ENCODE measurements around the gene UBE2L6. TPM values are rescaled to one million over a fixed set of nuclear protein-coding genes. Genes with fewer than 3 reads are reported as not detected.

The UBE2L6 gene
- total RNA-seq, 4 donors from 2014 or later = 11.0 to 46.4 (median 22.0) TPM

DNA sequence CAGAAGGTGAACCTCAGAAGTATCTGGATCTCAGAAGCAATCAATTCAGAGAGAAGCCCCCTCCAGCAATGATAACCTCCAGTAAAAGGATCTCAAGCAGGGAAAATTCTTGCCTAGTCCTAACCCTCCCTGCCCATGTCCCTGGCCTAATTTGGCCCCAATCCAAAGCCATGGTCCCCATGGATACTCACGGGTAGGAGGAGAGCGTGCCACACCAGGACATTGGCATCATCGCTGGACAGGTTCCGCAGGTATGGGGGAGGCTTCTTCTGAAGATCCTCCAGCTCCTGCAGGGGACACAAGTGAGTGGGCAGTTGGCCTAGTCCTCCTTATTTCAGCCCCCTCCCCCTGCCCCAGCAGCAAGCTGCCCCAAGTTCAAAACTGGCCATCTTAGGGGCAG is 7.3 kb downstream of the UBE2L6 start:
- Histone ChIP-seq H3K4me3 (no peak overlapping the region), H3K36me3 (peaks cover 0 to 56% (median 17%) of the 10 kb centered on the region in 3 donors), H3K9me3 (no peaks in the 10 kb centered on the region), H3K4me1 (peaks cover 0 to 27% (median 2%) of the 10 kb centered on the region in 3 donors), H3K27me3 (no peaks in the 10 kb centered on the region), H3K27ac (no peak overlapping the region)
- intact Hi-C loops (cut with DNase I) = no loop called here
- 66 to 84% methylated on average over 4 of the region's 4 CpGs for WGBS, 2 donors
- no peak for TF ChIP-seq POLR2A (IDR thresholded peaks at IDR 0.05)
- TF ChIP-seq, protein P1, sequence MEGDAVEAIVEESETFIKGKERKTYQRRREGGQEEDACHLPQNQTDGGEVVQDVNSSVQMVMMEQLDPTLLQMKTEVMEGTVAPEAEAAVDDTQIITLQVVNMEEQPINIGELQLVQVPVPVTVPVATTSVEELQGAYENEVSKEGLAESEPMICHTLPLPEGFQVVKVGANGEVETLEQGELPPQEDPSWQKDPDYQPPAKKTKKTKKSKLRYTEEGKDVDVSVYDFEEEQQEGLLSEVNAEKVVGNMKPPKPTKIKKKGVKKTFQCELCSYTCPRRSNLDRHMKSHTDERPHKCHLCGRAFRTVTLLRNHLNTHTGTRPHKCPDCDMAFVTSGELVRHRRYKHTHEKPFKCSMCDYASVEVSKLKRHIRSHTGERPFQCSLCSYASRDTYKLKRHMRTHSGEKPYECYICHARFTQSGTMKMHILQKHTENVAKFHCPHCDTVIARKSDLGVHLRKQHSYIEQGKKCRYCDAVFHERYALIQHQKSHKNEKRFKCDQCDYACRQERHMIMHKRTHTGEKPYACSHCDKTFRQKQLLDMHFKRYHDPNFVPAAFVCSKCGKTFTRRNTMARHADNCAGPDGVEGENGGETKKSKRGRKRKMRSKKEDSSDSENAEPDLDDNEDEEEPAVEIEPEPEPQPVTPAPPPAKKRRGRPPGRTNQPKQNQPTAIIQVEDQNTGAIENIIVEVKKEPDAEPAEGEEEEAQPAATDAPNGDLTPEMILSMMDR (IDR thresholded peaks at IDR 0.05) = no peak
- DNase-seq = no peak

DNA sequence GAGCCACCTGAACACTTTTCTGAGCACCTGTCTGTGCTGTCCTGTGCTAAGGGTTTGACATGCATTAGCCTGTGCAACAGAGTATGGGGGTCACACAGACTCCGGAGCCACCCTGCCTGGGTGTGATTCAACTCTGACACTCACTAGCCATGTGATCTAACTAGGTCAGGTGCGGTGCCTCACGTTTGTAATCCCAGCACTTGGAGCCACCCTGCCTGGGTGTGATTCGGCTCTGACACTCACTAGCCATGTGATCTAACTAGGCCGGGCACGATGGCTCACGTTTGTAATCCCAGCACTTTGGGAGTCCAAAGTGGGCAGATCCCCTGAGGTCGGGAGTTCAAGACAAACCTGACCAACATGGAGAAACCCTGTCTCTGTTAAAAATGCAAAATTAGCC is 11.4 kb downstream of the UBE2L6 start:
- TF ChIP-seq, protein P1 (IDR thresholded peaks at IDR 0.05) = no peak
- TF ChIP-seq POLR2A (IDR thresholded peaks at IDR 0.05) = no peak
- H3K27ac ChIP-seq = no peak overlapping the region
- intact Hi-C loops (cut with DNase I) = no loop called here
- peaks cover 5 to 97% (median 51%) of the 10 kb centered on the region in 3 donors for H3K36me3 ChIP-seq
- no peaks in the 10 kb centered on the region for H3K27me3 ChIP-seq
- H3K9me3 ChIP-seq = no peaks in the 10 kb centered on the region
- DNase-seq = no peak
- 57 to 70% methylated on average over 2 to 6 of the region's 8 CpGs for WGBS, 2 donors
- H3K4me1 ChIP-seq = peaks cover 0 to 6% (median 0%) of the 10 kb centered on the region in 3 donors
- no peak overlapping the region for H3K4me3 ChIP-seq

DNA sequence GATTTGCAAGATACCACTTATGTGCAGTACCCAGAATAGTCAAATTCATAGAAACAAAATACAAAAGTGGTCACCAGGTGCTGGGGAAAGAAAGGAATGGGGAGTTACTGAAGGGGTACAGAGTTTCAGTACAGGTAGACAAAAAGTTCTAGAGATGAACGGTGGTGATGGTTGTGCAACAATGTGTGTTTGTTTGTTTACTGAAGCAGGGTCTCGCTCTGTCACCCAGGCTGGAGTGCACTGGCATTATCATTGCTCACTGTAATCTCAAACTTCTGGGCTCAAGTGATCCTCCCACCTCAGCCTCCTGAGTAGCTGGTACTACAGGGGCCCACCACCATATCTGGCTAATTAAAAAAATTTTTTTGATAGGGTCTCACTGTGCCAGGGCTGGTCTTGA is 12.1 kb downstream of the UBE2L6 start:
- WGBS, 2 donors = 84 to 85% methylated on average over 2 of the region's 2 CpGs
- intact Hi-C loops (cut with DNase I) = no loop called here
- Histone ChIP-seq H3K27me3 (no peaks in the 10 kb centered on the region), H3K9me3 (no peaks in the 10 kb centered on the region), H3K27ac (no peak overlapping the region), H3K36me3 (peaks cover 5 to 100% (median 51%) of the 10 kb centered on the region in 3 donors), H3K4me3 (no peak overlapping the region), H3K4me1 (peaks cover 0 to 6% (median 0%) of the 10 kb centered on the region in 3 donors)
- DNase-seq = no peak
- TF ChIP-seq POLR2A (IDR thresholded peaks at IDR 0.05) = no peak
- TF ChIP-seq, protein P1 (IDR thresholded peaks at IDR 0.05) = no peak

DNA sequence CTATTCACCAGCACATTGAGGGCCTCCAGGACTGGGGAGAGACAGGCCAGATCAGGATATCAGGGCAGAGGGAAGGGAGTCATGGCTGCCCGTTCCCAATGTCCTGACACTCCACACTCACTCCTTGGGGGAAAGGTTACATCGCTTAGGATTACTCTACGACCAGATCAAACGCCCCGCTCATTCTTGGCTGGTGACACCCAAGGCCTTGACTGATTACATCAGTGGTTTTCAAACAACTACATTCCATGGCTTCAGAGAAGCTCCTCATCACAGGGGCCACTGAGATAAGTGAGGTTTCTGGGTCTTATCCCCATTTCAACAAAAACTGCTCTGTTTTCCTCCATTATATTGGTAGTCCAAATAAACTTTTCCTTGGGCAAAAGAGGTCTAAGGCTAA is 15.0 kb downstream of the UBE2L6 start:
- no peaks in the 10 kb centered on the region for H3K27me3 ChIP-seq
- no peak for DNase-seq
- no peak overlapping the region for H3K4me3 ChIP-seq
- intact Hi-C loops (cut with DNase I) = no loop called here
- peaks cover 0 to 3% (median 0%) of the 10 kb centered on the region in 3 donors for H3K4me1 ChIP-seq
- TF ChIP-seq POLR2A (IDR thresholded peaks at IDR 0.05) = no peak
- TF ChIP-seq, protein P1 (IDR thresholded peaks at IDR 0.05) = no peak
- 88 to 96% methylated on average over 5 of the region's 5 CpGs for WGBS, 2 donors
- H3K36me3 ChIP-seq = peaks cover 5 to 100% (median 54%) of the 10 kb centered on the region in 3 donors
- H3K9me3 ChIP-seq = no peaks in the 10 kb centered on the region
- no peak overlapping the region for H3K27ac ChIP-seq

DNA sequence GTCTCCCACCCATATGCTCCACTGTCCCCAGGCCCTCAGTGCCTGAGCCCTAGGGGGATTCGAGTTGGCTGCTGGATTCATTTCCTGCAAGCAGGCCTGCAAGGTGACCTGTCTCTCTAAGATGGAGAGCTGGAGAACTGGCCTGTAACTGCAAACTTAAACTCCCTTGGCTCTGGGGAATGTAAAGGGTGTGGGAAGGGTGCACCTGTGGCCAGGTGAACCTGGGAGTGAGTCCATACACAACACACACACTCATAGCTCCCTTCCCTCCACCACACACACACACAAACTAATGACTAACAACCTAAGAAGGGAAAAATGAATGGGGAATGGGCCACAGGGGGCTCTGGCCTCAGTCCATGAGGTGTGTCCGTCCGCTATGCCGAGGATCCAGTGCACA is 15.5 kb downstream of the UBE2L6 start:
- Histone ChIP-seq H3K27ac (no peak overlapping the region), H3K36me3 (peaks cover 5 to 99% (median 49%) of the 10 kb centered on the region in 3 donors), H3K4me3 (no peak overlapping the region), H3K9me3 (no peaks in the 10 kb centered on the region), H3K27me3 (no peaks in the 10 kb centered on the region), H3K4me1 (peaks cover 0 to 6% (median 0%) of the 10 kb centered on the region in 3 donors)
- DNase-seq = no peak
- 88 to 92% methylated on average over 3 of the region's 4 CpGs for WGBS, 2 donors
- intact Hi-C loops (cut with DNase I) = no loop called here
- no peak for TF ChIP-seq POLR2A (IDR thresholded peaks at IDR 0.05)
- TF ChIP-seq, protein P1 (IDR thresholded peaks at IDR 0.05) = no peak

Measured in esophagus squamous epithelium (tissue), 5 donors.